GM12872 (cell line): ENCODE measurements around the gene SARM1.

ENCODE experiments used
- CTCF ChIP-seq: IDR thresholded peaks from 3 replicates; pipeline ENCODE4 v1.5.1; 2011; ENCODE audit warnings: low read depth, mild to moderate bottlenecking, low read length, moderate library complexity; ENCODE audit not compliant: insufficient read depth

SARM1 gene

DNA sequence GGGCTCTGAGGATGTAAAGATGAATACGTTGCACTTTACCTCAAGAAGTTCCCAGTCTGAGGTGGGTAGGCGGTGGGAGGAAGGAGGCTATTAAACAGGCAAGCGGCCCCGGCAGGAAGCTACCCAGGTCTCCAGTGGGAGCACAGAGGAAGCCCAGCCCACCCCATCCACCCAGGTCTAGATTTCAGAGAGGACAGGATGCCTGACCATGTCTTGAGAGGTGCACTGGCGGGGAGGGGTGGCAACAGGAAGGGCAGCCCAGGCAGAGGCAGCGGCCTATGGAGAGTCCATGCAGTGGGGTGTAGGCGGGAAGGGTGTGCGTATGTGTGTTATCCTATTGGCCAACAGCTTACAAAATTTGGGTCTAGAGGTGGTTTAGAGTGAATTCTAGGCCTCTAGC is 13.9 kb downstream of the SARM1 start:
- TF ChIP-seq CTCF, result no peak

DNA sequence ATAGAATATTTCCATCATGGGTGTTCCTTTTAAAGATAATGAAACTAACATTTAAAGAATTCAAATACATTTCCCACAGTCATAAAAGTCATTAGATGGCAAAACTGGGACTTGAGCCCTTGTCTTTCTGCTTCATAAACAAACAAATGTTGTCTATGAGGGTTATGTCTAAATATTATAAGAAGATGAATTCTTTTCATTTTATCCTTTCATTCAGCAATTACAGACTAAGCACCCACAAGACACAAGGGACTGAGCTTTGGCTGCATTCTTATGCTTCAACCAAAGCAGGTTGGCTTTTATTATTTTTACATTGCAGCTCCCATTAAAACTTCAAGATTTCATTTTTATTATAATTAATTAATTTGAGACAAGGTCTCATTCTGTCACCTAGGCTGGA is 14.9 kb downstream of the SARM1 start:
- TF ChIP-seq CTCF, result no peak

DNA sequence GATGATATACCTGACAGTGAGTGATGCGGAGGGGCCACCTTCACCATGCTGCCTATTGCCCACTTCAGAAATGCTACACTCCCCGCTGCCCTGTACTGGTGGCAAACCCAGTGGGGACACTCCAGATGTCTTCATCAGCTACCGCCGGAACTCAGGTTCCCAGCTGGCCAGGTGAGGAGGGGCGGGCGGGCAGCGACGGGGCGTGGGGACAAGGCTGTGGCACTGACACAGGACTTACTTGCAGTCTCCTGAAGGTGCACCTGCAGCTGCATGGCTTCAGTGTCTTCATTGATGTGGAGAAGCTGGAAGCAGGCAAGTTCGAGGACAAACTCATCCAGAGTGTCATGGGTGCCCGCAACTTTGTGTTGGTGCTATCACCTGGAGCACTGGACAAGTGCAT is 16.6 kb downstream of the SARM1 start:
- TF ChIP-seq CTCF, result no peak

GRCh38 chr17:28390141-28390540 is 18.6 kb downstream of the SARM1 start:
- no peak for TF ChIP-seq CTCF

- TF ChIP-seq CTCF, result no peak
These were observed 19.1 kb downstream of the SARM1 start for GRCh38 chr17:28390563-28390962.

DNA sequence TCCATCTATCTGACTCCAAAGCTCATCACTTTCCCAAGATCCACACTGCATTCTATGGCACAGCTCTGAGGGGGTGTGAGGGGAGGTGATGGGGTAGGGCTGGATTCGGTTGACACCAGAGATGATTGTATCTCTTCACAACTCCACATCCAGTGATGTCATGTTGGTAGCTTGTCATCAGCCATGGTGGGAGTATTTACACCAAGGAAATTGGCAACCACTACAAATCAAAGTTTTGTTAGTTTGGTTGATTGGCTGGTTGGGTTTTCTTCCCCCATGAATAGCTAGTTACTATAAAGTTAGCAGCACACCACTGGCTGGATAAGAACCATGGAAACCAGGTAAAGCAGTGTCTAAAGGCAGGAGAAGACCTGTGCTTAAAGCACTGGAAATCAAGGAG is 19.5 kb downstream of the SARM1 start:
- TF ChIP-seq CTCF, result no peak

DNA sequence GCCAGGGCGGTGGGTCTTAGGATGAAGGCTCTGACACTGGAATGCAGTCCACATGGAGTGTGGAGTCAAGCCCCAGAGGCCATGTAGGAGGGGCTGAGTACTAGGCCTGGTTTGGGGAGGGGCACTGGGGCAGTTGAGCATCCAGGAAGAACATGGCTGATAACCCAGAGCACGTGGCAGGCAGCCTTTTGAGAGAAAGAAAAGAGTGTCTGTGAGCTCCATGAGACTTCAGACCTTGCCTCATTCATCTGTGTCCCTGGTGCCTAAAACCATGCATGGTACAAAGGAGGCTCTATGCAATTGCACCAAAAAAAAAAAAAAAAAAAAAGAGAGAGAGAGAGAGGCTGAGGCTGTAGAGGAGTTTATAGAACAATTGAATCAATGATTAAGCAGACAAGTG is 19.9 kb downstream of the SARM1 start:
- TF ChIP-seq CTCF, result no peak

GRCh38 chr17:28392491-28392890 is 21.0 kb downstream of the SARM1 start:
- TF ChIP-seq CTCF, result no peak
